ENCODE results near the gene APPL2.
"Not testable (repeated sequence)": the region's sequence is repeated elsewhere in the genome, so short reads cannot be mapped to it uniquely, and the experiment has no call there.

APPL2 gene

DNA sequence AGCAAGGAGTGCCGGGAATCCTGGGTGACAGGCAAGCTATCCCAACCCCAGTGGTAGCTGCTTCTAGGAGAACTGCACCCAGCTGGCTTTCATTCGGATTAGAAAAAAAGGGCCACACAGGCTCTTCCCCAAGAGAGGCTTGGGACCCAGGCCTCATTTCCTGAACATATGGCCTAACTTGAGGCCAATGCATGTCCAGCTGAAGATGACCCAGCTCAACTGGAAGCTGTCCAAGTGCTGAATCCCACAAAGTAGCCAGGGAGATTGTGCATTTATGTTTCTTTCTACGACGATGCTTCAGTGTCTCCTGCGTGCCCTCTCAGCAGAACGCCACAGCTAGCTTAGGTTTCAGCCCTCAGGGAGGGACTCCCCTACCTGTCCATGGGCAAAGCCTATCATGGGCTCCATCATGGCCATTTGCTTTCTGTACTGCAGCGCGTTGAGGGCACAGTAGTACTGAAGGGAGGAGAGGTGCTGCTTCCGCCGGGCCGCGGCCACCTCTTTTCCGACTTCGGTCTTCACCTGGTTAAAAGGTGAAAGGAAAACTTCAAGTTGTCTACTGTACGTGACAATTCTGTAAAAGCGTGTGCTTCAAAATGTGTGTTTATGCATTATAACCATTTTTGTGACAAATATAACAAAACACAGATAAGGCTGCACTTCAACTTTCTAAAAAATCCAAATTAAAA is 29.1 kb downstream of the APPL2 start:
- no peaks in the 10 kb centered on the region for H3K4me1 Mint-ChIP-seq (ENCODE audit: low read depth in 2 of 2)
- H3K27ac Mint-ChIP-seq = no peak overlapping the region
- DNase-seq = no peak
- peaks cover 50% of the 10 kb centered on the region for H3K36me3 Mint-ChIP-seq (ENCODE audit: insufficient read depth)
- no peaks in the 10 kb centered on the region for H3K9me3 Mint-ChIP-seq
- no peaks in the 10 kb centered on the region for H3K27me3 Mint-ChIP-seq
- no peak overlapping the region for H3K4me3 Mint-ChIP-seq
- ATAC-seq (replicated peaks) = no peak

DNA sequence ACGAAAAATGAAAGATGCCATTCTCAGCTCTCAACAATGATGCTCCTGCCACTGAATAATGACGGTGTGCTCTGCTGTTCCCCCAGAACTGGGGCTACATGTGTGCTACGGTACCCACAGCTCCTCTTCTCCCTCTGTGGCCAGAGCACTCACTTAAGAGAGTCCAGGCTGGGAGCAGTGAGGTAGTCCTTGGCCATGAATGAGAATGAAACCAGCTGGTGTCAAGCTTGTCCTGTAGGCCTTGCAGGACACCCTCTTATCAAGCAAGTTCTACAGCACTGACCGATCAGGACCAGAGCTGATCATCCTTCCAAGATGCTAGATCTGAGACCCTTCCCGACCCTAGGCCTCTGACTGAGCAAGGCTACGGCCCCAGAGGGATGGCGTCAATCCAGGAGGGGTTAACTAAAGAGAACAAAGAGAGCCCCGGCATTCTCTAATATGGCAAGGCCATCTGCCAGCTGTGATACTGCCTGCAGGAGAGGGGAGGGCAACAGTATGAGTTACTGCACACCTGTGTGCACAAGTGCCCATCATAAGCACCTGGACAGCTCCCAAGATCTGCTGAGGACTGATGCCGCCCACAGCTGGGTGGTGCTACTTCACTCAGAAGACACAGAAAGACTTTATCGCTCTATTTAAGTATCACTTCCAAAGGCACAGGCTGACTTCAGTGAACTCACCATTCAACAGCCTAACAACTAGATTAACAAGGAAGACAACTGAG is 30.5 kb downstream of the APPL2 start:
- Mint-ChIP-seq H3K36me3 (ENCODE audit: insufficient read depth) (peaks cover 41% of the 10 kb centered on the region), H3K27ac (no peak overlapping the region), H3K4me1 (ENCODE audit: low read depth in 2 of 2) (no peaks in the 10 kb centered on the region), H3K27me3 (no peaks in the 10 kb centered on the region), H3K9me3 (no peaks in the 10 kb centered on the region), H3K4me3 (no peak overlapping the region)
- DNase-seq = no peak
- ATAC-seq (replicated peaks) = no peak

DNA sequence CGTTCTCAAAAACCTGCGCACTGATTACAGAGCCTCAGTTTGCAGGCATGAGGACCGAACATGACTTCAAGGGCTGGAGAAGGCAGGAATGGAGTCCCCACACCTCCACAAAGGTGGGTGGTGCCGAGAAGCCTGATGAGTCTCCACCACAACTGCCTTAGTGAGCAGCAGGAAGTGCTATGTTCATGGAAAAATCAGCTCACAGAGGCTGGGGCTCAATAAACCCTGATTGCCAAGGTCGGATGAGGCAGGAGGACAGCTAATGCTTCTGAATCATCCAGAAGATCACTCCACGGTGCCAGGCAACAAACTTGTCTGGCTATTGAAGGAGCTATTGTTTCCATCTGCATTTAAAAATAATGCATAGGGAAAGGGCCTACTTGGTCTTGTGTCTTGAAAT is 31.1 kb downstream of the APPL2 start:
- H3K27ac Mint-ChIP-seq = no peak overlapping the region
- H3K4me1 Mint-ChIP-seq (ENCODE audit: low read depth in 2 of 2) = no peaks in the 10 kb centered on the region
- ATAC-seq (replicated peaks) (no peak), DNase-seq (no peak)
- no peak overlapping the region for H3K4me3 Mint-ChIP-seq
- peaks cover 39% of the 10 kb centered on the region for H3K36me3 Mint-ChIP-seq (ENCODE audit: insufficient read depth)
- no peaks in the 10 kb centered on the region for H3K9me3 Mint-ChIP-seq
- H3K27me3 Mint-ChIP-seq = no peaks in the 10 kb centered on the region

DNA sequence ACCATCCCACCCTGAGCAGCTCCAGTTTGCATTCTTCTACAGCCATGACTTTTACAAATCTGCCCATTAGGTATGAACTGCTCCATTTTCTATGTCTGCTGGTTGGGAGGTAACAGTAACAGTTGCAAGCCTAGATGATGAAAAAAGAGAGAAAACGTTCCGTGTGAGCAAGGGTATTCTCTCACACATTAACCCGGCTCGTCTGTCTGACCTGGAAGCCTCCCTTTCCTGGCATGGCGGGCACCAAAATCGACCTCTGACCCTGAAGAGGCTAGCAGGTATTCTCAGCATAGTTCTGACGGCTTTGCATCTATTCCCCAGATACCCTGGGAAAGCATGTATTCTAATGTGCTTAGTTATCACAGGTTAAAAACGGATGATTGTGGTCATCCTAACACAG is 31.8 kb downstream of the APPL2 start:
- no peaks in the 10 kb centered on the region for H3K9me3 Mint-ChIP-seq
- DNase-seq = no peak
- peak overlapping the region in 1 of 2 donors; percentile 38 for H3K27ac Mint-ChIP-seq
- no peak for ATAC-seq (replicated peaks)
- no peaks in the 10 kb centered on the region for H3K27me3 Mint-ChIP-seq
- peaks cover 36% of the 10 kb centered on the region for H3K36me3 Mint-ChIP-seq (ENCODE audit: insufficient read depth)
- H3K4me1 Mint-ChIP-seq (ENCODE audit: low read depth in 2 of 2) = no peaks in the 10 kb centered on the region
- H3K4me3 Mint-ChIP-seq = no peak overlapping the region

DNA sequence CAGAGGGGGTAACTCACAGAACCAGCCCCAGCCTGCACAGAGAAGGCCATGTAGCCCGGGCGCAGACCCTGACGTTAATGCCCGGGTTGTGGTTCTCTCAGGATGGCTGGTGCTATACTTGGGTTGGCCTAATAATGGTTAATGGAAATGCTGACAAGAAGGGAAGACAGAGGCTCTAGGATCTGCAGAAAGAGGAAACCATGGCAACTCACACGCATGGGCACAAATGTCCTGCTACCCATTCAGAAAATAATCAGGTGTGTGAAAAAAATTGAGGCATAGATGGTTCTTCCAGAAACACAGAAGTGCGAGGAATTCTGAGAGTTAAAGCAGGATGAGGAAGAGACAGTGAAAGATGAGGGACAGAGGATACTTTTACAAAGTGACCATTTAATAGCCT is 33.8 kb downstream of the APPL2 start:
- Mint-ChIP-seq H3K9me3 (no peaks in the 10 kb centered on the region), H3K27ac (peak overlapping the region in 1 of 2 donors; percentile 41), H3K4me3 (no peak overlapping the region), H3K36me3 (ENCODE audit: insufficient read depth) (peaks cover 27% of the 10 kb centered on the region), H3K4me1 (ENCODE audit: low read depth in 2 of 2) (no peaks in the 10 kb centered on the region), H3K27me3 (no peaks in the 10 kb centered on the region)
- DNase-seq (no peak), ATAC-seq (replicated peaks) (no peak)

DNA sequence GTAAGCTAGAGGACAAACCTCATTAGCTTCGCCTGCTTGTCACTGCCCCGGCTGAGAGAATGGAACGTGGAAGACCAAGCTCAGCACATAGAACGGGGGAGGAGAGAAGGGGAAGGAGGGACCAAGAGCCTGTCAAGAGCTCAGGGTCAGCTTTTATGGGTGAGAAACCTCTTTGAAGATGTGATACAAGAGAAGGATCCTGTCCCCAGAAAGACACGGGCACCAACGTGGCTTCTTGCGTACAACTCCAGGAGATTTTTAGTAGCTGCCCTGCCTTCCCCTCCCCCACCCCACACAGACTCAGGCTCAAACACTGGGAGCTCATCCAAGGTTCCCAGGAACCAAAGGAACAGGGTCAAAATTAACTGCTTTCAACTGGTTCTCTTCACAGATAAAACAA is 34.7 kb downstream of the APPL2 start:
- Mint-ChIP-seq H3K9me3 (no peaks in the 10 kb centered on the region), H3K4me1 (ENCODE audit: low read depth in 2 of 2) (no peaks in the 10 kb centered on the region), H3K27me3 (no peaks in the 10 kb centered on the region), H3K27ac (no peak overlapping the region), H3K4me3 (no peak overlapping the region), H3K36me3 (ENCODE audit: insufficient read depth) (peaks cover 28% of the 10 kb centered on the region)
- no peak for ATAC-seq (replicated peaks)
- no peak for DNase-seq

DNA sequence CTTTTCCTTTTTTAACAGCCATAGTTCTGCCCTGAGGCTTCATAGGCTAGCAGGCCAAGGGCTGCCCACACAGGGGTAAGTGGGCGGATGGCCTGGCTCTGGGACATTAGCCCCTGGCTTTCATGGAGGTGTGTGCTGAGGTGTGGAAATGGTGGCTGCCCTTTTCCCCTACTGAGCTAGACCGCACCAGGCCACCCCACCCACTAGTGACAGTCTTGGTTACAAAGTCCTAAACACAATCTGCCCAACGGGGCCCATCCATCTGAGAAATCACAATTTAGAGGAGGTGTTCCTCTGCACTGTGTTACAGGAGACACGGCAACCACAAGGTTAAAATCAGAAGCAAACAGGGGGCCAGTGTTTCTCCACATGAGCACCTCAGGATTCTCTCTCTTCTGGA is 35.6 kb downstream of the APPL2 start:
- H3K4me3 Mint-ChIP-seq = no peak overlapping the region
- H3K4me1 Mint-ChIP-seq (ENCODE audit: low read depth in 2 of 2) = no peaks in the 10 kb centered on the region
- no peaks in the 10 kb centered on the region for H3K9me3 Mint-ChIP-seq
- no peak for DNase-seq
- no peak for ATAC-seq (replicated peaks)
- H3K27ac Mint-ChIP-seq = peak overlapping the region in 1 of 2 donors; percentile 10
- H3K27me3 Mint-ChIP-seq = no peaks in the 10 kb centered on the region
- peaks cover 25% of the 10 kb centered on the region for H3K36me3 Mint-ChIP-seq (ENCODE audit: insufficient read depth)

DNA sequence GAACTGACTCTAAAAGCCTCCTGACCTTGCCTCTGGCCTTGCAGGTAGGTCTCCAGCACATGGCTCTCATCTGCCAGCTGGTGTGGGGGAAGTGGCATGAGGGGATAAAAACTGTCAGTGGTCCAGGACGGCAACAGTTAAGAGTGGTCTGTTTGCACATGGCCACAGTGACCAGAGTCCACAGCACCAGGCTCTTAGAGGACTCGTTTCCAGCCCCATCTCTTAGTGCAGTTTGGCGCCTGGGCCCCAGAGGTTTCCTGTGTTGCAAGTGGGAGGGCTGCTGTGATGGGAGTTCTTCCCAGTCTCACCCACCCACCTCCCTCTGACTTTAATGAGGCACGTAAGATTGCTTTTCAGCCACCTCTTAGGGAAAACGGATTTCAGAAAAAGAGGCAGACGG is 37.0 kb downstream of the APPL2 start:
- H3K27ac Mint-ChIP-seq = peak overlapping the region in 1 of 2 donors; percentile 82
- no peaks in the 10 kb centered on the region for H3K4me1 Mint-ChIP-seq (ENCODE audit: low read depth in 2 of 2)
- H3K27me3 Mint-ChIP-seq = no peaks in the 10 kb centered on the region
- no peak for ATAC-seq (replicated peaks)
- H3K36me3 Mint-ChIP-seq (ENCODE audit: insufficient read depth) = peaks cover 30% of the 10 kb centered on the region
- no peaks in the 10 kb centered on the region for H3K9me3 Mint-ChIP-seq
- H3K4me3 Mint-ChIP-seq = no peak overlapping the region
- no peak for DNase-seq

DNA sequence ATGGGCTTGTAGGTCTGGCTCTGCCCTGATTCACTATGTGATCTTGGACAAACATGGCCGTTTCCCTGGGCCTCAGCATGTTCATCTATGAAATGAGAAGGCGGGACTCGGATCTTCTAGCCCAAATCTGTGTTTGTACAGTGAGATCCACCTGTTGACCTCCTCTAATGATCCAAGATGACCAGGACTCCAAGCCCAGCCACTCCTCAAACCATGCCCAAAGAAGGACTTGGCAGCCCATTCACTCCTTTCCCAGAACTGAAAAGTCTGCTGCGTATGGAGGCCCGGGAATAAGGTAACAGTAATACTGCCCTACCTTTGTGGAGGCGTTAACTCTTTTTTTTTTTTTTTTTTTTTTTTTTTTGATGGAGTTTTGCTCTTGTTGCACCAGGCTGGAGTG is 39.9 kb downstream of the APPL2 start:
- no peak for DNase-seq
- H3K27me3 Mint-ChIP-seq = no peaks in the 10 kb centered on the region
- no peaks in the 10 kb centered on the region for H3K9me3 Mint-ChIP-seq
- no peak for ATAC-seq (replicated peaks)
- H3K4me3 Mint-ChIP-seq = no peak overlapping the region
- H3K27ac Mint-ChIP-seq = peak overlapping the region in 1 of 2 donors; percentile 12
- peaks cover 34% of the 10 kb centered on the region for H3K36me3 Mint-ChIP-seq (ENCODE audit: insufficient read depth)
- H3K4me1 Mint-ChIP-seq (ENCODE audit: low read depth in 2 of 2) = no peaks in the 10 kb centered on the region

DNA sequence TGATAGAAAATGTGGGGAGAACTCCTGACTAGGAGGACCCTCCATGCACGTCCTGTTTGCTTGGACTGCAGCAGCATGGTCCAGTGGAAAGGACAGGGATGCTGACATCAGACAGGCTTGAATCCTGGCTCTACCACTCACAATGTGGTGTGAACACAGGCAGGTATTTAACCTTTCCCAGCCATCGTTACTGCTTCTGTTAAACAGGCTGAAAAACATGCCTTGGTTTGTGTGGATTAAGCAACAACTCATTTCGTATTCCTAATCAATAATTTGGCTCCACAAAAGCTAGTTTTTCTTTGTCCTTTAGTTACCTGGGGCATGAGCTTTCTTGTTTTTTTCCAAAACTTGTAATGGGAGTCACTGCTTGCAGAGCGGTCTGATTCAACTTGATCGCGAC is 41.0 kb downstream of the APPL2 start:
- Mint-ChIP-seq H3K36me3 (ENCODE audit: insufficient read depth) (peaks cover 37% of the 10 kb centered on the region), H3K9me3 (no peaks in the 10 kb centered on the region), H3K4me3 (no peak overlapping the region), H3K27me3 (no peaks in the 10 kb centered on the region), H3K4me1 (ENCODE audit: low read depth in 2 of 2) (peaks cover 0 to 4% of the 10 kb centered on the region in 2 donors), H3K27ac (no peak overlapping the region)
- no peak for ATAC-seq (replicated peaks)
- DNase-seq = no peak

DNA sequence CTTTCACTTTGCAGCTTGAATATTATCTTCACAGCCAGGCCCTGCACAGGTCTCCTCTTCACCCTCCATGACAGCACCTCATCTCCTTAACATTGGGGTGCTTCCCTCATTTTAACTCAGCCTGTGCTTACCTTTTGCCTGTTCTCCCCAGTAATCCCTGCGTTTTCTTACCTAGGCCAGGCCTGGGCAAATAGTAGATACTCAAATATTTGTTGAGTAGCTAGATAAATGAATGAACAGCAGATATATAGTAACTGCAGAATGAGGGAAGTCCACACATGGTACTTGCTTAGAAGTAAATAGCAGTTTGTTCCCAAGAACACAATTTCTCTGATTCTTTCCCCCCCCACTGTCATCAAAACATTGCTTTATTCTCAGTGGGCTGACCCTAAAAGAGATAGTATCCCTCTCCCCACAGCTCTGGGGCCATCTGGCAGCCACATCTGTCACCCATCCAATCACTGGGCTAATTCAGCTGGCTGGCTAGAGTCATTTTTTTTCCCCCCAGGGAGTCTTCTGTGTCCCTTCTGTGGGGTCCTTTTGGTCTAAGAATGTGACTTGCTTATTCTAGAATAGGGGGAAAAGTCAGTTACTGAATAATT is 43.2 kb downstream of the APPL2 start:
- DNase-seq = no peak
- H3K4me1 Mint-ChIP-seq (ENCODE audit: low read depth in 2 of 2) = peaks cover 0 to 4% of the 10 kb centered on the region in 2 donors
- H3K36me3 Mint-ChIP-seq (ENCODE audit: insufficient read depth) = peaks cover 42% of the 10 kb centered on the region
- ATAC-seq (replicated peaks) = no peak
- no peaks in the 10 kb centered on the region for H3K27me3 Mint-ChIP-seq
- no peak overlapping the region for H3K27ac Mint-ChIP-seq
- no peaks in the 10 kb centered on the region for H3K9me3 Mint-ChIP-seq
- no peak overlapping the region for H3K4me3 Mint-ChIP-seq

DNA sequence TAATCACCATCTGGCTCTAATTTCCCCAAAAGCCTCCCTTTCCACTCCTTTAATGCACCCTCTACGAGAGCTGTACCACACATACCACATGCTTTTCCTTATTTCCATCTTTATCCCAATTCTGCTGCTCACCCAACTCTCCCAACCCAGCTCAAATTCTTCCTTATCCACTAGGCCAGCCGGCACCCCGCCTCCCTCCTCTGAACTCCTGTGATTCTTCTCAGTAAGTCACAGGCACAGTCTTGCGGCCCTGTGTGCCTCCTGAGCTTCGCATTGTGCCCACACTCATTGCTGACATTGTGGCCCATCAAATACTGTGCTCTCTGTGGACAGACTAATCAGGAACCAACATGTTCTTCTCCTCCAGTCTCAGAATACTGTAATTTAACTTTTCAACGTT is 45.4 kb downstream of the APPL2 start:
- Mint-ChIP-seq H3K9me3 (no peaks in the 10 kb centered on the region), H3K4me1 (ENCODE audit: low read depth in 2 of 2) (peaks cover 0 to 4% of the 10 kb centered on the region in 2 donors), H3K4me3 (no peak overlapping the region), H3K27me3 (no peaks in the 10 kb centered on the region), H3K27ac (peak overlapping the region; percentile 6 to 42), H3K36me3 (ENCODE audit: insufficient read depth) (peaks cover 55% of the 10 kb centered on the region)
- no peak for DNase-seq
- no peak for ATAC-seq (replicated peaks)

DNA sequence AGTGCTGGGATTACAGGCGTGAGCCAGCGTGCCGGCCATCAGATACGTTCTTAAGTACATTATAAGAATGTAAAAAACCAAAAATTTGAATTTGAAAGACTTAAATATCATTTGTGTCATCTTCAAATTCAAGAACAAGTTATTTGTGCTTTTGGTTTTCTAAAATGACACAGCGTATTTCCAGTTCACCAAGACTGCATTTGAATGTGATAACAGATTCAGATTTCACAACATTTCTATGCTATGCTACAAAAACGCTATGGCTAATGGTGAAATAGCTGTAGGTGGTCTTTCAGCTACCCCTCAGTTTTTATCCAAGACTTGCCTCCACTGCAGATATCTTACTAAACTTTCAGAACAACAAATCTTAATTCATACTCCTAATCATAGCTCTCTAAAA is 46.7 kb downstream of the APPL2 start:
- DNase-seq (no peak), ATAC-seq (replicated peaks) (no peak)
- Mint-ChIP-seq H3K27me3 (no peaks in the 10 kb centered on the region), H3K27ac (no peak overlapping the region), H3K4me3 (no peak overlapping the region), H3K36me3 (ENCODE audit: insufficient read depth) (peaks cover 52% of the 10 kb centered on the region), H3K4me1 (ENCODE audit: low read depth in 2 of 2) (peaks cover 3 to 4% of the 10 kb centered on the region in 2 donors), H3K9me3 (no peaks in the 10 kb centered on the region)

DNA sequence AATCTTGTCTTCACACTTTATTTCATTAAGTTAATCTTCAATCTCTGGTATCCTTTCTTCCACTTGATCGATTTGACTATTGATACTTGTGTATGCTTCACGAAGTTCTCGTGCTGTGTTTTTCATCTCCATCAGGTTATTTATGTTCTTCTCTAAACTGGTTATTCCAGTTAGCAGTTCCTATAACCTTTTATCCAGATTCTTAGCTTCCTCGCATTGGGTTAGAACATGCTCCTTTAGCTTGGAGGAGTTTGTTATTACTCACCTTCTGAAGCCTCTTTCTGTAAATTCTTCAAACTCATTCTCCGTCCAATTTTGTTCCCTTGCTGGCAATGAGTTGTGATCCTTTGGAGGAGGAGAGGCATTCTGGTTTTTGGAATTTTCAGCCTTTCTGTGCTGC is 52.0 kb downstream of the APPL2 start:
- H3K4me3 Mint-ChIP-seq; ATAC-seq (replicated peaks); H3K27me3 Mint-ChIP-seq; H3K9me3 Mint-ChIP-seq; DNase-seq: not testable (repeated sequence)
- Mint-ChIP-seq H3K36me3 (ENCODE audit: insufficient read depth) (peaks cover 31% of the 10 kb centered on the region), H3K4me1 (ENCODE audit: low read depth in 2 of 2) (peaks cover 10 to 19% of the 10 kb centered on the region in 2 donors), H3K27ac (peak overlapping the region in 1 of 2 donors; percentile 50)
